B cell (primary cell): Measurements from ENCODE around the gene CTIF. TPM values are rescaled to one million over a fixed set of nuclear protein-coding genes. Genes with fewer than 3 reads are reported as not detected.

ENCODE experiments used
- ATAC-seq: fragments of 200-7000 bp; cut with Tn5 transposase; one replicate; pipeline ENCODE4 v1.10.0; 2021; ENCODE audit warnings: low read depth, mild to moderate bottlenecking, moderate number of reproducible peaks, moderate library complexity
- CTCF ChIA-PET: fragments of 350-600 bp; sonication (Branson Sonifier 250); formaldehyde crosslinking; loops from one replicate; lab custom pipeline; 2021; ENCODE audit warnings: antibody characterized with exemption, inconsistent platforms; lab: Charles Lee
- POLR2A ChIA-PET: fragments of 350-600 bp; sonication (Branson Sonifier 250); formaldehyde crosslinking; loops from one replicate; lab custom pipeline; 2021; ENCODE audit warnings: antibody characterized with exemption; lab: Charles Lee
- DNase-seq: peaks from one replicate; pipeline ENCODE4 v3.0.0; 2013
- H2AFZ ChIP-seq: 2 replicates; pipeline ENCODE4 v1.6.1; 2012; ENCODE audit warnings: mild to moderate bottlenecking, low read depth, low read length; ENCODE audit not compliant: insufficient read depth, poor library complexity, severe bottlenecking
- H3K27ac ChIP-seq, 2 donors: 1 replicate in 1 of 2; 2 replicates in 1 of 2; pipeline ENCODE4 v1.5.1; 2012 to 2013; ENCODE audit warnings: low read length in 2 of 2, mild to moderate bottlenecking in 2 of 2, moderate library complexity in 1 of 2
- H3K27me3 ChIP-seq, 4 experiments: fragments of 200-600 bp in 1 of 4; sonication (generic) in 1 of 4; replicated peaks in 1 of 4; 1 replicate in 2 of 4; 2 replicates in 2 of 4; pipeline versions ENCODE4 v1.6.1 to v1.7.0; 2013 to 2016; ENCODE audit warnings: low read length in 3 of 4, mild to moderate bottlenecking in 2 of 4, mixed read lengths in 1 of 4, moderate library complexity in 1 of 4; ENCODE audit not compliant: insufficient read depth in 4 of 4, control insufficient read depth in 3 of 4; ENCODE audit errors: control extremely low read depth in 1 of 4
- H3K36me3 ChIP-seq, 2 experiments: replicated peaks in 1 of 2; 1 replicate in 1 of 2; 2 replicates in 1 of 2; pipeline versions ENCODE4 v1.6.1 to v1.7.1; 2013; ENCODE audit warnings: low read length in 1 of 2; ENCODE audit not compliant: insufficient read depth in 2 of 2, control insufficient read depth in 1 of 2; ENCODE audit errors: control extremely low read depth in 1 of 2, extremely low read depth in 1 of 2
- H3K4me1 ChIP-seq, 2 donors: fragments of 200-600 bp in 1 of 2; sonication (generic) in 1 of 2; 1 replicate in 1 of 2; 2 replicates in 1 of 2; pipeline versions ENCODE4 v1.5.1 to v1.6.1; 2013 to 2017; ENCODE audit warnings: low read length in 2 of 2; ENCODE audit not compliant: control insufficient read depth in 2 of 2, insufficient read depth in 2 of 2
- H3K4me2 ChIP-seq: replicated peaks from 2 replicates; pipeline ENCODE3; 2012; ENCODE audit warnings: mild to moderate bottlenecking, low read depth, low read length; ENCODE audit not compliant: poor library complexity, severe bottlenecking
- H3K4me3 ChIP-seq, 5 experiments: fragments of 200-600 bp in 1 of 5; sonication (generic) in 1 of 5; 1 replicate in 3 of 5; 2 replicates in 2 of 5; pipeline versions ENCODE4 v1.5.1 to v1.7.0; 2011 to 2016; ENCODE audit warnings: low read length in 4 of 5, mild to moderate bottlenecking in 4 of 5, low read depth in 2 of 5, control low read depth in 1 of 5, moderate library complexity in 1 of 5; ENCODE audit not compliant: insufficient read depth in 1 of 5; ENCODE audit errors: control extremely low read depth in 1 of 5, extremely low read depth in 1 of 5
- H3K79me2 ChIP-seq: fragments of 200-600 bp; sonication (generic); one replicate; pipeline ENCODE4 v1.6.0; 2016; ENCODE audit warnings: low read length; ENCODE audit not compliant: control insufficient read depth, insufficient read depth
- H3K9ac ChIP-seq: fragments of 200-600 bp; sonication (generic); 2 replicates; pipeline ENCODE4 v1.6.1; 2017; ENCODE audit warnings: mild to moderate bottlenecking, low read length, moderate library complexity
- H3K9me3 ChIP-seq, 3 donors: one replicate each; pipeline versions ENCODE4 v1.6.1 to v1.7.1; 2013; ENCODE audit warnings: low read length in 2 of 3; ENCODE audit not compliant: control insufficient read depth in 2 of 3, insufficient read depth in 1 of 3; ENCODE audit errors: control extremely low read depth in 1 of 3
- H4K20me1 ChIP-seq: 2 replicates; pipeline ENCODE4 v1.6.0; 2012; ENCODE audit warnings: mild to moderate bottlenecking, low read length; ENCODE audit not compliant: insufficient read depth, control insufficient read depth, poor library complexity, severe bottlenecking
- H3K27ac Mint-ChIP-seq: one replicate; pipeline ENCODE4 v1.8.0; 2021; ENCODE audit warnings: mixed read lengths
- H3K27me3 Mint-ChIP-seq: one replicate; pipeline ENCODE4 v1.8.0; 2021; ENCODE audit warnings: mixed read lengths
- H3K4me1 Mint-ChIP-seq: one replicate; pipeline ENCODE4 v1.8.0; 2021; ENCODE audit warnings: mixed read lengths
- H3K4me3 Mint-ChIP-seq: one replicate; pipeline ENCODE4 v1.8.0; 2021; ENCODE audit warnings: mixed read lengths
- H3K9me3 Mint-ChIP-seq: one replicate; pipeline ENCODE4 v1.8.0; 2022; ENCODE audit warnings: mixed read lengths; ENCODE audit not compliant: insufficient read depth
- EZH2 ChIP-seq: IDR thresholded peaks from 2 replicates; pipeline ENCODE4 v1.6.1; 2012; ENCODE audit warnings: borderline replicate concordance, low read depth, mild to moderate bottlenecking, moderate library complexity, low read length; ENCODE audit not compliant: insufficient read depth, poor library complexity, severe bottlenecking
- WGBS: methylation state at CpG from one replicate; pipeline ENCODE4 v1.1.5; 2013; ENCODE audit warnings: missing lambda C conversion rate; ENCODE audit not compliant: insufficient coverage; 5-methylcytosine and 5-hydroxymethylcytosine counted together
- intact Hi-C: fragments of 100-400 bp; cut with micrococcal nuclease; formaldehyde crosslinking; loops from one replicate; pipeline ENCODE4 v1.10.0; 2022
- polyA plus RNA-seq: library from polyadenylated mRNA; depleted of rRNA; stranded (reverse); fragments of >200 nt; gene quantifications from 2 replicates; pipeline ENCODE4 v1.2.3, GENCODE V29; 2012
- total RNA-seq, 2 donors: library from RNA; stranded (reverse); fragments of 120-200 nt in 1 of 2; gene quantifications; 1 replicate in 1 of 2; 2 replicates in 1 of 2; pipeline versions ENCODE4 v1.2.3 to v1.2.4, GENCODE V29; 2013 to 2022
- TF ChIP-seq, protein P1 (sequence below): fragments of 200-600 bp; IDR thresholded peaks from one replicate; pipeline ENCODE4 v1.8.0; 2022; ENCODE audit warnings: antibody characterized with exemption, mild to moderate bottlenecking

Gene CTIF
- total and polyA plus RNA-seq, 2 donors (not counting 1 experiment from before 2014, with no cell fraction given) = 3.6 to 16.2 TPM

- no peaks in the 10 kb centered on the region for H3K27me3 Mint-ChIP-seq
- TF ChIP-seq EZH2 = no peak
- TF ChIP-seq, protein P1, sequence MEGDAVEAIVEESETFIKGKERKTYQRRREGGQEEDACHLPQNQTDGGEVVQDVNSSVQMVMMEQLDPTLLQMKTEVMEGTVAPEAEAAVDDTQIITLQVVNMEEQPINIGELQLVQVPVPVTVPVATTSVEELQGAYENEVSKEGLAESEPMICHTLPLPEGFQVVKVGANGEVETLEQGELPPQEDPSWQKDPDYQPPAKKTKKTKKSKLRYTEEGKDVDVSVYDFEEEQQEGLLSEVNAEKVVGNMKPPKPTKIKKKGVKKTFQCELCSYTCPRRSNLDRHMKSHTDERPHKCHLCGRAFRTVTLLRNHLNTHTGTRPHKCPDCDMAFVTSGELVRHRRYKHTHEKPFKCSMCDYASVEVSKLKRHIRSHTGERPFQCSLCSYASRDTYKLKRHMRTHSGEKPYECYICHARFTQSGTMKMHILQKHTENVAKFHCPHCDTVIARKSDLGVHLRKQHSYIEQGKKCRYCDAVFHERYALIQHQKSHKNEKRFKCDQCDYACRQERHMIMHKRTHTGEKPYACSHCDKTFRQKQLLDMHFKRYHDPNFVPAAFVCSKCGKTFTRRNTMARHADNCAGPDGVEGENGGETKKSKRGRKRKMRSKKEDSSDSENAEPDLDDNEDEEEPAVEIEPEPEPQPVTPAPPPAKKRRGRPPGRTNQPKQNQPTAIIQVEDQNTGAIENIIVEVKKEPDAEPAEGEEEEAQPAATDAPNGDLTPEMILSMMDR = no peak
- Histone ChIP-seq H3K27me3 (no peaks in the 10 kb centered on the region), H3K4me2 (no peak overlapping the region), H3K79me2 (no peaks in the 10 kb centered on the region), H3K4me3 (no peak overlapping the region), H3K27ac (no peak overlapping the region), H3K9me3 (no peaks in the 10 kb centered on the region), H3K36me3 (no peaks in the 10 kb centered on the region), H4K20me1 (no peaks in the 10 kb centered on the region), H2AFZ (no peak overlapping the region), H3K4me1 (no peaks in the 10 kb centered on the region), H3K9ac (no peak overlapping the region)
- no peaks in the 10 kb centered on the region for H3K4me1 Mint-ChIP-seq
- DNase-seq (no peak), ATAC-seq (no peak)
- intact Hi-C loops = no loop called here
- 81% methylated on average over 6 of the region's 6 CpGs for WGBS
- ChIA-PET POLR2A (no interaction called here), CTCF (no interaction called here)
- no peak overlapping the region for H3K4me3 Mint-ChIP-seq
- no peaks in the 10 kb centered on the region for H3K9me3 Mint-ChIP-seq
- H3K27ac Mint-ChIP-seq = no peak overlapping the region
Measured at GRCh38 chr18:48600046-48600445, 61.2 kb downstream of the CTIF start.

DNA sequence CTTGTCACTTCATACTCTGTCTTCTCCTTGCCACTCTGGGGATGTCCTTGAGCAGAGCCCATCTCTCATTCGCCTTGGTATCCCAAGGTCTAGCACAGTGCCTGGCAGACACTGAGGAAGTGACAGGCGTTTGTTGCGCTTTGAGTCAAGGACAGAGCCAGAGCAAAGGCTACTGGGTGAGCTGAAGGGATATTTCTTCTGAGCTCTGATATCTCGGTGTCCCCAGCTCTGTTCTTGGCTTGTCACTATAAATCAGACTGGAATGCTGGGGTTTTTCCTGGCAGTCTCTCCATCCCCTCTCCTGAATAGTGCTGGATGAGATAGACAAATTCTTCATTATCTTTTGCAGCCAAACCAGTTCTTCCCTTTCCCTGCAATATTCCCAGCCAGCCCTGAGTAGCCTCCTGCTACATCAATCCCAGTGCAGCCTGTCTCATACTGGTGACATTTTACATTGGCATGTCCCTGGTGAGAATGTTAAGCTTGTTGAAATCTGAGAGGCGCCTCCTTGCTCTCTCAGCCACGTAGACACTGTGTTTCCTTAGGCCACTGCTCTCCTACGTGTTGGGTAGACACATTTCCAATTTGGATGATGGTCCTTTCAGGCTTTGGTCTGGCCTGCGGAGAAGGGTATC lies 61.7 kb downstream of the CTIF start:
- Histone ChIP-seq H3K4me2 (no peak overlapping the region), H3K4me1 (no peaks in the 10 kb centered on the region), H3K27me3 (no peaks in the 10 kb centered on the region), H2AFZ (no peak overlapping the region), H3K36me3 (no peaks in the 10 kb centered on the region), H4K20me1 (no peaks in the 10 kb centered on the region), H3K9ac (no peak overlapping the region), H3K27ac (no peak overlapping the region), H3K4me3 (no peak overlapping the region), H3K9me3 (no peaks in the 10 kb centered on the region), H3K79me2 (no peaks in the 10 kb centered on the region)
- no peaks in the 10 kb centered on the region for H3K4me1 Mint-ChIP-seq
- ChIA-PET POLR2A (no interaction called here), CTCF (no interaction called here)
- 94% methylated on average over 7 of the region's 8 CpGs for WGBS
- no peak overlapping the region for H3K27ac Mint-ChIP-seq
- no peak overlapping the region for H3K4me3 Mint-ChIP-seq
- no peak for TF ChIP-seq EZH2
- TF ChIP-seq, protein P1 = no peak
- intact Hi-C loops = no loop called here
- DNase-seq = no peak
- H3K9me3 Mint-ChIP-seq = no peaks in the 10 kb centered on the region
- ATAC-seq = no peak
- H3K27me3 Mint-ChIP-seq = no peaks in the 10 kb centered on the region
